Stimulated activated CD4-positive, alpha-beta T cell treated with anti-CD3 and anti-CD28 coated beads, Interleukin-4, amount 100 ng/mL, for 4 hours (primary cell): ENCODE data around the gene TDRD3.
"Not testable (repeated sequence)": the region's sequence is repeated elsewhere in the genome, so short reads cannot be mapped to it uniquely, and the experiment has no call there.

Experiments
- DNase-seq, 2 experiments: peaks; one replicate each; pipeline ENCODE4 v3.0.0-alpha.2; 2020

Gene TDRD3

DNA sequence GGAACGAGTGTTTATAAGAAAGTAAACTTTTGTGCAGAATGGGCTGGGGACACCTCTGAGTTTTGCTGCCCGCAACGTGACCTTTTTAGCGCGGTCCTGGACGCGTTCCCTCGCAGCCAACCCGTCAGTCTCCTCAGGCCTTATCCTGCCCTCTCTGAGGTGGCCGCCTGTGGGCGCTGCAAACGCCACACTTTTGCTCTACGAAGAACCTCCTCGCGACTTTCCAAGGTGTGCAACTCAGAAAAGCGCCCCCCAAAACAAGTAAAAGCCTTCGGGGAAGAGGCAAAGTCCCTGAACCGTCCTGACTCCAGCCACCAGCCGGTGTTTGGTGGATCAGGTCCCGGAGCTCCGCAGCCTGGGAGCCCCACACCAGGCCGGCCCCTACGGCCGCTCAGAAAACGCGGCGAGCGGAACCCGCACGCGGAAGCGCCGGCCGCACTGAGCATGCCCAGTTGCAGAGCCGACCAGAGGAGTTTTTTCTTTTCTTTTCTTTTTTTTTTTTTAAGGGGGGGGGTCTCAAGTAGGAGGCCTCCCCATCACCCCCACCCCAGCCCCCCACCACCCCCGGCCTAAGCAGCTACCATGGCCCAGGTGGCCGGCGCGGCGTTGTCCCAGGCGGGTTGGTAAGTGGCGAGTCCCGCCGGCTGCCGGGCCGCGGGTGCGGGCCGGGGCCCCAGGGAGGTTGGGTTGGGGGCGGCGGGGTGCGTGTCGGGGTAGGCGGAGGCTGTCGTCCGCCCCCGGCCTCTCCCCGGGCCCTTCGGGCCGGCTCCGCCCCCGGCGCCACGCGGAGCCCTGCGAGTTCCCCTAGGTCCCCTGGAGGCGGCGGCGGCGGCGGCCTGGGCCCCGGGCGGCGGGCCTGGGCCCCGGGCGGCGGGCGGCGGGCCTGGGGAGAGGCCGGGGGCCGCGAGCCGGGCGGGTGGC, at the start of gene TDRD3:
TSS of gene TDRD3 (plus strand) at position 438 of the 921 bp plus-strand sequence. CDS start at position 583, 145 bp downstream.
- peak; percentile 75 to 80 for DNase-seq

GRCh38 chr13:60347690-60348089, 49.3 kb upstream of the TDRD3 start:
- DNase-seq = no peak

- DNase-seq = no peak
Observed at GRCh38 chr13:60348097-60348496, 48.9 kb upstream of the TDRD3 start.

DNA sequence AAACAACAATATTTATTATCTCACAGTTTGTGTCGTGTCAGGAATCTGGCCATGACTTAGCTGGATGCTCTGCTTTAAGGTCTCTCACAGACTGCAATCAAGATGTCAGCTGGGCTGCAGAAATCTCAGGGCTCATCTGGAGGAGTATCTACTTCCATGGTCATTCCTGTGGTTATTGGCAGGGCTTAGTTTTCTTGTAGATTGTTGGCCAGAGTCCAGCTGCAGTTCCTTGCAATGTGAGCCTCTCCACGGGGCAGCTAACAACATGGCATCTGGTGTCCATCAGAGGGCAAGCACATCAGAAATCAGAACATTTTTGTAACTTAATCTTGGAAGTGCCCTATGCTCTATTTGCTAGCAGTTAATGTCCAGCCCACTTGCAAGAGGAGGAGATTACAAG, 45.7 kb upstream of the TDRD3 start:
- DNase-seq = no peak

- DNase-seq = no peak
Observed at GRCh38 chr13:60351855-60352615, 45.0 kb upstream of the TDRD3 start.

GRCh38 chr13:60352644-60353043, 44.4 kb upstream of the TDRD3 start:
- no peak for DNase-seq

DNA sequence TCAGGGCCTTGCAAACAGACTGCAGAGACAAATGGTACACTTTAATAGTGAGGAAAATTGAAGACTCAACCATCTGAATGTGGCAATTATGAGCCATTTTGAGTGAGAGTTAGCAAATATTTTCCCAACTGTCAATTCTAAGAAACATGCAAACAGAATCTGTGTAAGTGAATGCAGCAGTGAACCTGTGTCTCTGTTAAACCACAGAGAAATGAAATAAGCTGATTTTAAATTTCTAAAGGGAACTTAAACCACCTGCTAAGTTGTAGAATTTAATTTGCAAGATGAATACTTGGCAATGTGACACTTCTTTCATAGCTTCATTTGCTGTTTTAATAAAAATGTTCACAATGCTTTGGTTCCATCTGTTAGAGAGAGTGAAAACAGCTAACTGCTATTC, 42.0 kb upstream of the TDRD3 start:
- DNase-seq = no peak

GRCh38 chr13:60356970-60357369, 40.0 kb upstream of the TDRD3 start:
- no peak for DNase-seq

DNA sequence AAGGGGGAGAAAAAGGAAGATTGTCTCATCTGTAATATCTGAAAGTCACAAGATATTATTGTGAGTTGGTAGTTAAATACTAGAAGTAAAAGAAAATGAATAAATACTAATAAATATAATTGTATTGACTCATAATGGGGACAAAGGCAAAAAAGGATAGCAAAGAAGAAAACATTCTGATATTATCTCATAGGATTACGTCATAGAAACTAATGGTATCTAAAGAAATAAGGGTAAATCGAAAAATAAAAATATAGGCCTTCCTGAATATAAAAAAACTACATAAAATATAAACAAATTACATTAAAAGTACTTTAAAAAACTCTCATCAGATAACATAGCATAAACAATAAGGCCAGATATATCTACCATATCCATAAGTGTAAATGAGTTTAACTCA, 38.6 kb upstream of the TDRD3 start:
- no peak for DNase-seq

- DNase-seq = no peak
Observed at GRCh38 chr13:60363288-60363687, 33.7 kb upstream of the TDRD3 start.

GRCh38 chr13:60369242-60369641, 27.8 kb upstream of the TDRD3 start:
- DNase-seq = no peak

- DNase-seq = no peak
Observed at GRCh38 chr13:60370343-60370742, 26.7 kb upstream of the TDRD3 start.

GRCh38 chr13:60372141-60372540, 24.9 kb upstream of the TDRD3 start:
- DNase-seq = no peak

GRCh38 chr13:60379282-60379681, 17.7 kb upstream of the TDRD3 start:
- not testable (repeated sequence) for DNase-seq

DNA sequence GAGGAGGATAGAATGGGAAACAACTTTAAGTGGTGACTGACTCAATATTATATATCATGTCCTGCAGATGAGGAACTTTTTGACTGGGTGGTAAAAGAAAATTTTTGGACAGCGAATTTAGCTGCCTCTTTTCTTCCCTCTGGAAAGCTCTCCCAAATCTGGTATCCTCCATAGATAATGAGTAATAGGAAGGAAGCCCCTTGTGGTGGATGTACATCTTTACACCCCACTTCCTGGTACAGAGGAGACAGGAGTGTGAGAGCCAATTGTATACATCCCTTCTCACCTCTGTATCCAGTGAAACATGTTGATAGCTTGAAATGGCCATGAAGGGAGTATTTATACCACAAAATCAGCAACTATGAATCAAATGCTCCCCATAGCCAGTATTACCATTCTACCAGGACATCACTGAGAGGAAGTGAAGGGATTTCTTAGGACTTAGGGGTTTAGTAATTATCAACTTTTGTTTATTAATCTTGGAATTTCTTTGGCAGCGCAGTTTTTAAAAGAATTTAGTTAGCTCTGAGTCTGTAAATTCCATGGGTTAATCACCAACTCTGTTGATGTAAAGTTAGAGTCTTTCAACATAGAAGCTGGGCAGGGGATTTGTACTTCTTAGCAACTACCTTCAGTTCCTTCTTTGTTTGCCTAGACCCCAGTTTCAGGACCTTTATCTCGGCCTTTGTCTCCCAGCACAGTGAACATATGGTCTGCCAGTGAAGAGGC, 17.0 kb upstream of the TDRD3 start:
- DNase-seq = no peak

- no peak for DNase-seq
Observed at GRCh38 chr13:60384911-60385310, 12.1 kb upstream of the TDRD3 start.

DNA sequence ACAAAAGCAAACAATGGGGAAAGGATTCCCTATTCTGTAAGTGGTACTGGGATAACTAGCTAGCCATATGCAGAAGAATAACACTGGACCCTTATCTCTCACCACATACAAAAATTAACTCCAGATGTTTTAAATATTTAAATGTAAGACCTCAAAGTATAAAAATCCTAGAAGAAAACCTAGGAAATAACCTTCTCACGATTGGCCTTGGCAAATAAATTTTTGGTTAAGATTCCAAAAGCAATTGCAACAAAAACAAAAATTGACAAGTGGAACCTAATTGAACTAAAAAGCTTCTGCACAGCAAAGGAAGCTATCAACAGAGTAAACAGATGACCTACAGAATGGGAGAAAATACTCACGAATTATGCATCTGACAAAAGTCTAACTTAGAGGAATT, 10.8 kb upstream of the TDRD3 start:
- DNase-seq = no peak

- no peak for DNase-seq
Observed at GRCh38 chr13:60392131-60392530, 4.9 kb upstream of the TDRD3 start.

DNA sequence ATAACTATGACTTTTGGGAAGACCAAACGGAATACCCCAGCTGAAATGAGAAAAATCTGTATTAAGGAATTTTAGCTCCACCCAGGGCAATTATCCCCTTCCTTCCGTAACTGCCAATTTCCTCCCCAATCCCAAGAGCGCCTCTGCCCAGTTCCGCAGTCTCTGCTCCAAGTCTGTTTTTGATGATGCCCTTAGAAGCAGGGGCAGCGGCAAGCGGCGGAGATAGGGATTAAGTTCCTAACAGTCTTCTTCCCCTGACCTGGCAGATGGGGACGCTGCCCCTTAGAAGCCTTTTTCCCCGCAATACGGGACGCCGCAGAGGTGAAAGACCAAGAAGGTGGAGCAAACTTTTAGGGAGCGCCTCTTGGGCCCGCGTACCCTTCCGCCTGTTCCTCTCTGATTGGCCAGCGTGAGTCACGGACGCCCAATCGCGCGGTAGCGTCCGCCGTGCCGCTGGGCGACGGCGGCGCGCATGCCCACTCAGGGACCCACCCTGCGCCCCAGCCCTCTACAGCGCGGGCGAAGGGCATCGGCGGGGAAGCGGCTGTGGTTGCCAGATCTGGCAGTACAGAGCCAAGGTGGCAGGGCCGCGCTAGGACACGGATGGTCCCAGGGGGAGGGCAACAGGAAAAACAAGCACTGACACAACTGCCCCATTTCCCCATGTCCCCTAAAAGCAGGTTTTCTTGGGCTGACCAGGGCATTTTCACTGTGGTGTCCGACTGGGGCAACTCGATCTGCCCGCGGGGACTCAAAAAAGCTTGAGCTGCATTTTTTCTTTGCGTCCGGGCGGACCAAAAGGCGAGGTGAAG, 843 bp upstream of the TDRD3 start:
- peak; percentile 84 to 89 for DNase-seq

DNA sequence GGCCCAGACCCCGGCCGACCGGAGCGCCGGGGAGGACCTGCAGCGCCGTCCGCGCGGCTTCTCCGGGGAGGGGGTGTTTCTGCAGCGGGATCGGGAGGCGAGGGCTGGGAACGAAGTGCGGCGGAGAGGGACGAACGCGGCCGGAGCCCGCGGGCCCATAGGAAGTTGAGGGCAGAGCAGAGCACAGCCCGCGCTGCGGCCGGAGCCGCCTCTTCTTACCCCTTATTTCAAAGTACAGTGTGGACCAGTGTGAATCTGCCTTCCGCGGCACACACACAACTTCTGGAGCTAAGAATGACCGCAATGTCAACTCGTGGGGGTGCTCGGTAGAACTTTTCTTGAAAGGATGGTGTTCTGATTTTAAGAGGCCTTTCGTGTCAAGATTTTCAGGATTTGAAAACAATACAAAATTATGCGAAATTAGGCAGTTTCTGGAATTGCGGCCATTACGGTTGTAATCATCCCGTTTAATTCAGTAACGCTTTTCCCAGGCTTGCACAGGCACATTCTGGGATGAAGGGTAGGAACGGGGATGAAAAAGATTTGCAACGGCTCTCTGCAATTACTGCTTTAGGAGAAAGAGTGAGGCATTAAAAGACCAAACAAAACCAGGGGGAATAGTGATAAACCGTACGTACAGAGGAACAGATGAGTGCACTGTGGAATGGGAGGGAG, 821 bp downstream of the TDRD3 start:
- no peak for DNase-seq

- no peak for DNase-seq
Observed at GRCh38 chr13:60398379-60398891, 1.4 kb downstream of the TDRD3 start.
